T-helper 1 cell treated with Interleukin-12 subunit alpha and Interleukin-12 subunit beta and Interleukin-4 antibody, amounts not matched to agents 30 μg/mL and 1 μg/mL, for 36 hours (primary cell): Measurements from ENCODE around the gene MAD2L1BP.

ENCODE experiments used
- H3K27ac Mint-ChIP-seq: one replicate; pipeline ENCODE4 v1.8.0; 2021; ENCODE audit warnings: mild to moderate bottlenecking, mixed read lengths
- H3K27me3 Mint-ChIP-seq: one replicate; pipeline ENCODE4 v1.8.0; 2021; ENCODE audit warnings: low read depth, mixed read lengths
- H3K36me3 Mint-ChIP-seq: one replicate; pipeline ENCODE4 v1.8.0; 2021; ENCODE audit warnings: low read depth, mixed read lengths
- H3K4me1 Mint-ChIP-seq: one replicate; pipeline ENCODE4 v1.8.0; 2021; ENCODE audit warnings: low read depth, mixed read lengths
- H3K4me3 Mint-ChIP-seq: one replicate; pipeline ENCODE4 v1.8.0; 2021; ENCODE audit warnings: mild to moderate bottlenecking, moderate library complexity, mixed read lengths
- H3K9me3 Mint-ChIP-seq: one replicate; pipeline ENCODE4 v1.8.0; 2021; ENCODE audit warnings: mixed read lengths

MAD2L1BP gene

GRCh38 chr6:43667245-43668150 lies 31.9 kb downstream of the MAD2L1BP start:
- no peaks in the 10 kb centered on the region for H3K27me3 Mint-ChIP-seq

GRCh38 chr6:43668151-43669028 lies 32.8 kb downstream of the MAD2L1BP start:
- Mint-ChIP-seq H3K9me3 (no peaks in the 10 kb centered on the region), H3K4me1 (peaks cover 35% of the 10 kb centered on the region), H3K4me3 (no peak overlapping the region), H3K36me3 (peaks cover 14% of the 10 kb centered on the region), H3K27me3 (no peaks in the 10 kb centered on the region), H3K27ac (peak overlapping the region; percentile 75)

More at GRCh38 chr6:43667245-43668150, 31.9 kb downstream of the MAD2L1BP start:
- H3K36me3 Mint-ChIP-seq = peaks cover 9% of the 10 kb centered on the region
- peak overlapping the region; percentile 75 for H3K27ac Mint-ChIP-seq
- peaks cover 35% of the 10 kb centered on the region for H3K4me1 Mint-ChIP-seq
- H3K9me3 Mint-ChIP-seq = no peaks in the 10 kb centered on the region
- H3K4me3 Mint-ChIP-seq = peak overlapping the region; percentile 57

- Mint-ChIP-seq H3K9me3 (no peaks in the 10 kb centered on the region), H3K27me3 (no peaks in the 10 kb centered on the region), H3K27ac (peak overlapping the region; percentile 69), H3K4me1 (peaks cover 35% of the 10 kb centered on the region), H3K4me3 (no peak overlapping the region), H3K36me3 (peaks cover 18% of the 10 kb centered on the region)
These were observed 33.6 kb downstream of the MAD2L1BP start for GRCh38 chr6:43669050-43669921.

- Mint-ChIP-seq H3K4me3 (no peak overlapping the region), H3K9me3 (no peaks in the 10 kb centered on the region), H3K27me3 (no peaks in the 10 kb centered on the region), H3K4me1 (peaks cover 35% of the 10 kb centered on the region), H3K36me3 (peaks cover 25% of the 10 kb centered on the region), H3K27ac (peak overlapping the region; percentile 69)
These were observed 34.4 kb downstream of the MAD2L1BP start for GRCh38 chr6:43669922-43670622.

- H3K36me3 Mint-ChIP-seq = peaks cover 28% of the 10 kb centered on the region
- peaks cover 35% of the 10 kb centered on the region for H3K4me1 Mint-ChIP-seq
- H3K27ac Mint-ChIP-seq = peak overlapping the region; percentile 69
- H3K4me3 Mint-ChIP-seq = no peak overlapping the region
- H3K27me3 Mint-ChIP-seq = no peaks in the 10 kb centered on the region
- no peaks in the 10 kb centered on the region for H3K9me3 Mint-ChIP-seq
These were observed 35.0 kb downstream of the MAD2L1BP start for GRCh38 chr6:43670623-43670986.

GRCh38 chr6:43671011-43671800 lies 35.6 kb downstream of the MAD2L1BP start:
- H3K27me3 Mint-ChIP-seq = no peaks in the 10 kb centered on the region
- peaks cover 35% of the 10 kb centered on the region for H3K4me1 Mint-ChIP-seq
- no peaks in the 10 kb centered on the region for H3K9me3 Mint-ChIP-seq
- peaks cover 29% of the 10 kb centered on the region for H3K36me3 Mint-ChIP-seq
- no peak overlapping the region for H3K4me3 Mint-ChIP-seq
- peak overlapping the region; percentile 55 for H3K27ac Mint-ChIP-seq

DNA sequence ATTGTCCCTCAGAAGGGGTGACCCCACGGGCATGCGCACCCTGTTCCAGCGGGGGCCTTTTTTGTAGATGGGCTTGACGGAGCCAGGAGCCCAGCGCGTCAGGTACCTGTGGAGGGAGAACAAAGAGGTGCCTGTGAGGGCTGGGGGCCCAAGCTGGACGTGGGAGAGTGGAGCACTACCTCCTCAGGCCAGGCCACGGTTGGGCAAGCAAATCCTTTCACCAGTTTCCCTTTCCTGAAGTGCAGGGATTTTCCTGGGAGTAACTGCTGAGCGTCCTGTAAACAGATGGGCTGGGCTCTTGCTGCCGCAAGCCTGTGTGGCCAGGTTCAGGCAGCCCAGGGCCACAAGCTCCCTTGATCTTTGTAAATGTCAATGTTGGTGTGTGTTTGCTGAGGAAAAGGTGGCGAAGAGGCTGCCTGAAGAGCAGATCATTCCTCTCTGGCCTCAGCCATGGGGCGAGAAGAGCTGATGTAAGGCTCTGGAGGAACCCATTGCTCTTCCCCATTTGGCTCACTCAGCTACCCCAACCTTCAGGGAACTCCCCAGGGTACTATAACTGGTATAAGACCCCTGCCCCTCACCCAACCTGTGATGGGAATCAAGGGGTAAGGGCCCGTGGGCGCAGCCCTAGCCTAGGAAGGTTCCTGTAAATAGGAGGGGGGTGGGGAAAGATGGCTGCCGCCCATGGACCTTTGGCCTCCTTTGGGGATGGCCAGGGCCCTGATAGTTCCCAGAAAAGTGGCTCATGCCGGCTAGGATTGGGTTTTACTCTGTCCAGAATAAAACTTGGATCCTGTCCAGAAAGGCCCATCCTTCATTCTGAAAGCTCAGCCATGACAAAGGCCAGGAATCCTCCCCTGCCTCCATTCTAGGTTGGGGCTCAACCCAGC lies 36.4 kb downstream of the MAD2L1BP start:
- Mint-ChIP-seq H3K27me3 (no peaks in the 10 kb centered on the region), H3K4me1 (peaks cover 33% of the 10 kb centered on the region), H3K9me3 (no peaks in the 10 kb centered on the region), H3K4me3 (no peak overlapping the region), H3K36me3 (peaks cover 29% of the 10 kb centered on the region), H3K27ac (no peak overlapping the region)

GRCh38 chr6:43673444-43674084 lies 37.9 kb downstream of the MAD2L1BP start:
- H3K27ac Mint-ChIP-seq = no peak overlapping the region
- H3K4me1 Mint-ChIP-seq = peaks cover 19% of the 10 kb centered on the region
- no peaks in the 10 kb centered on the region for H3K9me3 Mint-ChIP-seq
- peaks cover 35% of the 10 kb centered on the region for H3K36me3 Mint-ChIP-seq
- no peak overlapping the region for H3K4me3 Mint-ChIP-seq
- H3K27me3 Mint-ChIP-seq = no peaks in the 10 kb centered on the region

- H3K27me3 Mint-ChIP-seq = no peaks in the 10 kb centered on the region
- H3K36me3 Mint-ChIP-seq = peaks cover 35% of the 10 kb centered on the region
- no peaks in the 10 kb centered on the region for H3K9me3 Mint-ChIP-seq
These were observed 38.7 kb downstream of the MAD2L1BP start for GRCh38 chr6:43674291-43674690.

GRCh38 chr6:43674921-43675320 lies 39.3 kb downstream of the MAD2L1BP start:
- Mint-ChIP-seq H3K27me3 (no peaks in the 10 kb centered on the region), H3K4me3 (no peak overlapping the region), H3K4me1 (peaks cover 11% of the 10 kb centered on the region), H3K9me3 (no peaks in the 10 kb centered on the region), H3K36me3 (peaks cover 37% of the 10 kb centered on the region), H3K27ac (no peak overlapping the region)

More at GRCh38 chr6:43674291-43674690, 38.7 kb downstream of the MAD2L1BP start:
- Mint-ChIP-seq H3K4me1 (peaks cover 17% of the 10 kb centered on the region), H3K4me3 (no peak overlapping the region), H3K27ac (no peak overlapping the region)

GRCh38 chr6:43676962-43677606 lies 41.4 kb downstream of the MAD2L1BP start:
- Mint-ChIP-seq H3K27ac (no peak overlapping the region), H3K4me1 (no peaks in the 10 kb centered on the region), H3K4me3 (no peak overlapping the region), H3K27me3 (no peaks in the 10 kb centered on the region), H3K9me3 (no peaks in the 10 kb centered on the region), H3K36me3 (peaks cover 33% of the 10 kb centered on the region)
